Amygdala (tissue), 56 donors: ENCODE measurements around the gene CMTM1.
"Not testable (repeated sequence)": the region's sequence is repeated elsewhere in the genome, so short reads cannot be mapped to it uniquely, and the experiment has no call there.

Source experiments
- DNase-seq, 56 donors: peaks; one replicate each; lab custom pipeline; 2025; lab: John Stamatoyannopoulos, UW

The CMTM1 gene

GRCh38 chr16:66608241-66609138 is 42.3 kb downstream of the CMTM1 start:
- peak in 45 of 56 donors; percentile 19 to 85 (median 51) for DNase-seq

GRCh38 chr16:66609139-66609510 is 42.9 kb downstream of the CMTM1 start:
- DNase-seq = no peak

GRCh38 chr16:66610111-66610820 is 44.0 kb downstream of the CMTM1 start:
- DNase-seq = peak in 2 of 56 donors; percentile 5 to 25

- DNase-seq = not testable (repeated sequence)
Measured at GRCh38 chr16:66611911-66612310, 45.7 kb downstream of the CMTM1 start.

DNA sequence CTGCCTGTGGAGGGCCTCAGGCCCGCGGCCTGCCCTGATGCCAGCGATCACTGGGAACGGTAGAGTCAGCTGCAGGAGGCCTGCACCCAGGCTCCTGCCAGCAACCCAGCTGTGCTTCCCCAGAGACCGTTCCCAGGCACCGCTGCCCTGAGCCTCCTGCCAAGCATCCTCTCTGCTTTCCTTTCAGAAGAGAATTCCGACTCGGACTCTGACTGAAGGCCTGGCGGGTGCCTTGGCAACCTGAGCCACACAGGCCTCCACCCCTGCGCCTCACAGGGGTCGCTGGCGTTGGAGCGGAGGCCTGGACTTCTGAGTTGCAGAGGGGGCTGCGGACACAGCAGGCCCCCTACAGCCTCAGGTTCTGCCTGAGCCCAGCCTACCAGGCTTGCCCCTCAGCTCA is 46.2 kb downstream of the CMTM1 start:
- DNase-seq = peak in 26 of 56 donors; percentile 13 to 69 (median 43)

DNA sequence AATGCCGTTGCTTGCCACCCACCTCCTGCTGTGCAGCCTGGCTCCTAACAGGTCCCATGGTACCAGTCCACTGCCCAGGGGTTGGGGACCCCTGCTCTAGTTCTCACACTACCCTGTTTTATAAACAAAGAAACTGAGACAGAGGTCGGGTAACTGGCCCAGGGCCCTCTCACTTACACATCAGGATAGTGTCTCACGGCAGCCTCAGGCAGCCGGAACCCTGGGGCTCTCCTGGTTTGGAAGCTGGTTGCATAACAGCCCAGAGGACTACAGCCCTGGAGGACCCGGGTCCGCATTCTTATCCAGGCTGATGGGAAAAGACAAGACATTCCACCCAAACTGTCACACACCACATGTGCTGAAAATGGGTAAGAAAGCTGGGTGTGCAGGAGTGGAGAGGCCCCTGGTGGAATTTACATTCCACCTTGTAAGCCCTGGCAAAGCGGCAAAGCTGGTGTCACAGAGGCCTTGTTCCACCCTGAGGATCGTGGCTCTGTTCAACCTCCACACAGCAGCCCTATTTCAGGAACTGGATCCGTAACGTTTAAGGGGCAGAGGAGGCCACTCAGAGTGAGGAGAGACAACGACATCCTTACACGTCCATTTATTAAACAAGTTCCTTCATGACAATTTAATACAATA is 48.0 kb downstream of the CMTM1 start:
- no peak for DNase-seq

DNA sequence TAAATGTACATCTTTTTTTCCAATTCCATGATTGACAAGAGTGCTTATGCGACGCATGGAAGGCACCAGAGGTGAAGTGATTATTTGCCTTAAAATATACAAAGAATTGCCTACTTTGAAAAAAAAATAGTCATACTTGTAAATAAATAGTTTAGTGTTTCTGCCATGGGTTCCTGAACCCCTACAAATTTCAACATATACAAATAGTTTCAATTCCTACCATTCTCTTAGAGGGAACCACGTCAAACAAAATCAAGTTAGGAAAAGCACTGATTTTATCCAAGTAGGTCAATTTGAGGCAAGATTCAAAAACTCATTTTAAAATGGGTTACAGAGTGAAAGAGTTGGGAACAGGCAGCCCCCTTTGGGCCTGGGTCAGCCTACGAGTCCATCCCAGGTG is 49.9 kb downstream of the CMTM1 start:
- DNase-seq = no peak

DNA sequence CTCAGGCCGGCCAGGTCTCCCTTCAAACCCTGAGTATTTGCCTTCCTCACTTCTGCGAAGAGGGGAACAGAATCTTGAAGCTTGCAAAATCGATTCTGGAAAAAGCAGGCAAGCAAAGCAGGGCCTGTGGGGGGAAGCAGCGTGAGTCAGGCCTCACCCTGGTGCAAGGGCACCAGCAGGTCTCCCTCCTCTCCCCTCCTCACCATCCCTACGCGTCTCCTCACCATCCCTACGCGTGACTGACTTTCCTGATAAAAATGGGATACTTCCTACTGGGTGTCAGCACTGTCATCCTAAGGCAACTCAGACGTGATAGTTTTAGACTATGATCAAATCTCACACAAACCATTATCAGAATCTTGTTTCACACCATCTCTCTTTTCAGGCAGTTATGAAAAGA is 50.4 kb downstream of the CMTM1 start:
- DNase-seq = no peak

DNA sequence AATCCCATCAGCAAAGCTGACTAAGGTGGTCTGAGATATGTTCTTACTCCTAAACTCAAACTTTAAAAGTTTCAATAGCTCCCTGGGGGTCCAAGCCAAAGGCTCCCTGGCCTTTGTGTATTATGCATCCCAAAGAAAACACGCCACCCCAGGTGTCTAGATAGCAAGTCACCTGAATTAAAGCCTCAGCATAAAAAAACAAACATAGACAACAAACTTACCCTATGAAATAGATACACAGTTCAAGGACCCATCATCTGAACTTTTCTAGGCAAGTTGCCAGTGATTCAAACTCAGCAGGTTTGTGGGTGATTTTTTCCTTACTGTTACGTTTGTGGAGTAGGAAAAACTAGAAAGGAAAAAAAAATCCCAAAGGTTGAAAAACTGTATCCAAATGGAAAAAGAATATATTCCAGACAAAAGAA is 50.8 kb downstream of the CMTM1 start:
- no peak for DNase-seq

GRCh38 chr16:66617728-66618127 is 51.5 kb downstream of the CMTM1 start:
- DNase-seq = no peak

- no peak for DNase-seq
Measured at GRCh38 chr16:66618588-66619375, 52.5 kb downstream of the CMTM1 start.

GRCh38 chr16:66619534-66620428 is 53.5 kb downstream of the CMTM1 start:
- no peak for DNase-seq

DNA sequence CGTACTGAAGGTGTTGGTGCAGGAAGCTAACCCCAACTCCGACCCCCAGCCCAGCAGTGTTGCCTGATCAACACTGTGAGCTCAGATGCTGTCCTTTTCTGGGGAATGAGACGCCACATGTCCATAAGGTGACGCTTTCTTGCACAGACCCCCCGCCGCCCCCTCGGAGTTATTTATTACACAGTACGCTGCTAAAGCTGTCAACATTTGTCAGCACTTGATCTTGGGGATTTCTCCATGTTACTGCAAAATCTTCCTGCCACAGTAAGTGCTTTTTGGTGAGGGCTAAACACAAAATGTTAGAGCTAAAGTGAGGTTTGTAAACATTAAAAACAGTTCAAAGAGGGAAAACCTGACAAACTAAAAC is 54.2 kb downstream of the CMTM1 start:
- DNase-seq = no peak

DNA sequence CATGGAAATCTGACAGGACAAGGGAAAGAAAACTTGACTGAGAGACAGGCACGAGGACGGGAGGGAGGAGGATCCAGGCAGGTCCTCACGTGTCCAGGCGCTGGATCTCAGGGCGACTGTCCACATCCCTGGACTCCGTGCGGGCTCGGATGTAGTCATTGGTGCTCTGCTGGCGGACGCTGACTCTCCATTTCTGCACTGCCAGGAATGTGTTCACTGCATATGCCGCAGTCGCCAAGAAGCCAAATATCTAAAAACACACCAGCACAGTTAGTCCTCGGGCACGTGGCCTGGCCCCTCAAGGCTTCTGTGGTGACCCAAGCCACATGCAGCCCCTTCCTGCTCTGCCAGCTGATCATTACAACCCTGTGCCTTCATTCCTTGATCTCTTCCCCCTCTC is 55.7 kb downstream of the CMTM1 start:
- DNase-seq = no peak

- no peak for DNase-seq
Measured at GRCh38 chr16:66622863-66623262, 56.6 kb downstream of the CMTM1 start.

DNA sequence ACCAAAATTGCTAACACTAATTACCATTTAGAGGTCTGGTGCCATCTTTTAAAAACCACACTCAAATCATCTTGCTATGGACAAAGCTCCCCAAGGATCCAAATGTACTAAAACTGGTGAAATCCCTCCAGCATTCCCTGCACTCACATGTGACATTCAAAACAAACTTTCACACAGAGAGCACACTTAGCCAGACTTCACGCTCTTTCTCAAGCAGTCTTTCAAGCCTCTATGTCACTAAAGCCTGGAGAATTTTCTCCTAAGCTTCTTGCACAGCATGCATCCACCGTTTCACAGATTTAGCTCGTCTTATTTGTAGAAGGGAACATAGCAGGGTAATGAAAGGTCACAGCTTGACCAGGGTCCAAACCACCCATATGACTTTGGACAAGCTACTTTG is 57.5 kb downstream of the CMTM1 start:
- no peak for DNase-seq

GRCh38 chr16:66627611-66628378 is 61.6 kb downstream of the CMTM1 start:
- not testable (repeated sequence) for DNase-seq
